ENCODE measurements around the gene CA5A.

CA5A gene

DNA sequence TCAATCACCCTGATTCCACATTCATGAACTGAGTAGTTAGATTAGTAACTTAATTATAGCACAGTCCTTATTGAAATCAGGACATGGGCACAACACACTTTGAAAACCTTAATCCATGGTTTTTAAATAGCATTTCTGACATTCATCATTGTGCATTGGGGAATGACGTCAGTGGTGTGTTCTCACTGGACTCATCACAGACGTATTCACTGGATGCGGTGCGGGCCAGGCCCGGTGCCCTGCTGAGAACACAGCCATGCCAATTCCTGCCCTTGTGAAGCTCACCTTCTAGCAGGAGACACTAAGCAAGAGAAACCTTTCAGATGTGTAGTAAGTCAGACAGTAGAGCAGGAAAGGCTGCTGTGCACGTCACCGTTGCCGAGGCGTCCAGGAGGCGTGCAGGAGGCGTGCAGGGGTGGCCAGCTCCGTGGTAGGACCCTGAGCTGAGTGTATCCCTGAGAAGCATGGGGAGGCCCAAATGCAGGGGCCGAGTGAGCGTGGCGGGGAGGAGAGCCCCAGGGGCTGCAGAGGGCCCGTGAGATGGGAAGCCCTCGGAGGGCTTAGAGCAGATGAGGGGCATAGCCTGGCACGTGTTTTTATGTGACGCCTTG lies 27.8 kb upstream of the CA5A start:
- DNase-seq (ENCODE audit: low read depth in 4 of 4, low spot score in 1 of 4), result no peak

- peak in 3 of 4 experiments; percentile 49 to 71 (median 53) for DNase-seq (ENCODE audit: low read depth in 4 of 4, low spot score in 1 of 4)
Observed at GRCh38 chr16:87963400-87963799, 27.1 kb upstream of the CA5A start.

DNA sequence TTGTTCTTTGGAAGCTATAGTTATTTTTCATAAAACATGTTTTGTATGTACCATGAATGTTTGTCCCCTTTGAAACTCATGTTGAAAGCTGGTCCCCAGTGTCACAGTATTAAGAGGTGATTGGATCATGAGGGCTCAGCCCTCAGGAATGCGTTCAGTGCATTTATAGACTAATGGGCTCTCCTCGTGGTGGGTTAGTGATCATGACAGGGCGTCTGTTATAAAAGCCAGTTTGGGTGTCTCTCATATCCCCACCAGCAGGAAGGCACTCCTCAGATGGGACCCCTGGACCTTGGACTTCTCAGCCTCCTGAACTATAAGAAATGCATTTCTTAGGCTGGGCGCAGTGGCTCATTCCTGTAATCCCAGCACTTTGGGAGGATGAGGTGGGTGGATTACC lies 25.3 kb upstream of the CA5A start:
- no peak for DNase-seq (ENCODE audit: low read depth in 4 of 4, low spot score in 1 of 4)

- no peak for DNase-seq (ENCODE audit: low read depth in 4 of 4, low spot score in 1 of 4)
Observed at GRCh38 chr16:87960852-87961251, 24.5 kb upstream of the CA5A start.

GRCh38 chr16:87960296-87960695 lies 24.0 kb upstream of the CA5A start:
- DNase-seq (ENCODE audit: low read depth in 4 of 4, low spot score in 1 of 4), result no peak

DNA sequence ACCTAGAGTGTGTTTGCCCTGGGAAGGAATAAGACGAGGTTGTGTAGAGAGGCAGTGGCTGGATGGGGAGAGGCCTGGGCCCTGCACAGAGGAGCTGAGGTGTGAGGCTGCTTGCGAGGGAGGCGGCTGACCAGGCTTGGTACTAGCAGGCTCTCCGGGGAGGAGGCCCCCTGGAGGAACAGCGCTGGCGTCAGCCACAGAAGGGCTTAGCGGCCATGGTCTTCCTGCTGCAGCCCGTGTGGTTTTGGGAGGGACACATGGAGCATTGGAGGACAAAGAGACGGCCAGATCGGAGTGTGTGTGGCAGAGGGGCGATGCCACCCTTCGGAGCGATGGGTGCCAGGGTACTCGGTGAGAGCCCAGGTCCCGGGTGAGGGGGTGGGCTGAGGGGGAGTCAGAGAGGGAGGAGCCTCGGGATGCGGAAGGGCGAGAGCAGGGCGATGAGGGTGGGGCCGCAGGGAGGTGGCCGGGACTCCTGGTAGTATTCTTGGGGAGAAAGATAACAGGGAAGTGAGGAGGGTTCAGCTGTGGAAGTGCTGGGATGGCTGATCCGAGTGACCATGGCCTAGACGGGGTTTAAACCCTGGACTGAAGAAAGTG lies 23.2 kb upstream of the CA5A start:
- DNase-seq (ENCODE audit: low read depth in 4 of 4, low spot score in 1 of 4), result no peak

- no peak for DNase-seq (ENCODE audit: low read depth in 4 of 4, low spot score in 1 of 4)
Observed at GRCh38 chr16:87958632-87959031, 22.3 kb upstream of the CA5A start.

GRCh38 chr16:87957296-87958094 lies 21.2 kb upstream of the CA5A start:
- DNase-seq (ENCODE audit: low read depth in 4 of 4, low spot score in 1 of 4), result no peak

DNA sequence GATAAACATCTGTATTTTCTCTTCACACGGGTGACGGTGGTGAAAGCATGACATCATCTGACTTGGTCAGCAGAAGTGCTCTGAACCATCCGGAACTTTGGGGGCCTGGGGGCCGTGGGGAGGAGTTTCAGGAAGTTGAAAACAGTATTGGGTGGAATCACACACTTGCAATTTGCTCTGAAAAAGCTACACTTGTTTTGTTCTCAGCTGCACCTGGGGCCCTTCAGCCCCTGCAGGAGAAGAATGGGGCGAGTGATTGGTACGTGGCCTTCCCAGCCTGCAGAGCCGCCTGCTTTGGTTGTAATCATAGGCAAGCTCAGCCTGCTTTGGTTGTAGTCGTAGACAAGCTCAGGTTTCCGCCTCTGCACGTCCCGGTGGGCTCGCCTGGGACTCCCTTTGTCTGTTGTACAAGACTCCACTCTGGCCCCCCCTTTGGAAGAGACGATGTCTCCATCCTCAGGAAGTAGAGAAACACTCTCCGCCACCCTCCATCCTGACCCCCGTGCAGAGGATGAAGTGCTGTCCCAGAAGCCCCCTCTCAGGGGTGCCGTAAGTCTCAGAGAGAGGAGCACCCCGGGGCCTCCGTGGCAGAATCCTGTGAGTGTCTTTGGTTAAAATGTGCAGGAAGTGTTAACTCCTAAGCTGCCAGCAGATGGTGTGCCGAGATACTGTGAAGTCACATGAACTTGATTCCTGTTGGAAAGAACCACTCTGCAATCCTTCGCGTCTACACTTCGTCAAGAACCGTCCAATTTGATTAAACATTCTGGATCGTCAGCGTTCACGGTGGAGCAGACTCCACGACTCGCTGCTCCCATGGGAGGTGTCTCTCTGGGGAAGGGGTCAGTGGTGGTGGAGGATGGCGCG lies 20.3 kb upstream of the CA5A start:
- peak in 3 of 4 experiments; percentile 39 to 65 (median 59) for DNase-seq (ENCODE audit: low read depth in 4 of 4, low spot score in 1 of 4)

DNA sequence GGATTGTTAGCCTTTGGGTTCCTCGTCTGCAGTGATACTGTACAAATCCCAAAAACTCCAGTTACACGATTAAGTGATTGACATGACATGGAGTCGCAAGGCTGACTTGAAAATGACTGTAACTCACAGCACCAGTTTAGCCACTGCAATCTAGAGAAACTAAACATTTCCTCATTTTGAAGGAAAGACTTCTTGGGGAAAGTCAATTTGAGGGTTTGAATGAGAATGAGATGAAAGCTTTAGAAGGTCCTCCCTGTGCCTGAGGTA lies 19.7 kb upstream of the CA5A start:
- DNase-seq (ENCODE audit: low read depth in 4 of 4, low spot score in 1 of 4), result no peak

GRCh38 chr16:87955302-87956097 lies 19.2 kb upstream of the CA5A start:
- DNase-seq (ENCODE audit: low read depth in 4 of 4, low spot score in 1 of 4), result no peak

DNA sequence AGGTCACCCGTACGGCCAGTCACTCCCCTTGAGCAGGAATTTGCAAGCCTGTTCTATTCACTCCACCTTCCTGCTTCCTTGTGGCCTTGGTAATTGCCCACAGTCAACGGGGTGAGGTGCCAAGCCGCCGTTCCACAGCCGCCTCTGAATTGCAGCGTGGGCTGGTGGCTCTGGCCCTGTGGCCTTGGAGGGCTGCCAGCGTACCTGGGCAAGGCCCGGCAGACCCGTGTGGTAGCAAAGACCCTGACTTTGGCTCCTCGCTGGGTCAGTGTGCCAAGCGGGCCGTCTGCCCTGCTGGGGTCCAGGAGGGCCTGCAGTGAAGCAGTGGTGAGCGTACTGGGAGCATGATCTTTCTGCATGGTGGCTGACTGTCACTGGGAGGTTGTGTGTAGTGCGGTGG lies 18.5 kb upstream of the CA5A start:
- no peak for DNase-seq (ENCODE audit: low read depth in 4 of 4, low spot score in 1 of 4)

DNA sequence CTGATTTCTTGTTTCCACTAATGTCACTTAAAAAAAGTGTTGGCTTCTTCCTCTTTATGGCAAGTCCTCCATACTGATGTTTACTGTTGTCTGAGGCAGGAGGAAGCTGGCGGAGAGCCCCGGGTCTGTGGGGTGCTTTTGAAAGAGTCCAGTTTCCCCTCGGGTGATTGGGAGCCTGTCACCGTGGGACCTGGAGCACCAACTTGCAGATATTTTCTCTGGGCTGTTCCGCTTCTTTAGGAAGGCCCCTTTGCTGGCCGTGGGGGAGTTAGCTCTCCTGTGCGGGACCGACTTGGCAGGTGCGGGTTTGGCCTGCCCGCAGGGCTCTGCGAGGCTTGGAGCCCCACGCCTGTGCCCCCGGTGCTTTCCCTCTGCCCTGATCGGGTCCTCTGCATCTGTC lies 18.0 kb upstream of the CA5A start:
- DNase-seq (ENCODE audit: low read depth in 4 of 4, low spot score in 1 of 4), result no peak

DNA sequence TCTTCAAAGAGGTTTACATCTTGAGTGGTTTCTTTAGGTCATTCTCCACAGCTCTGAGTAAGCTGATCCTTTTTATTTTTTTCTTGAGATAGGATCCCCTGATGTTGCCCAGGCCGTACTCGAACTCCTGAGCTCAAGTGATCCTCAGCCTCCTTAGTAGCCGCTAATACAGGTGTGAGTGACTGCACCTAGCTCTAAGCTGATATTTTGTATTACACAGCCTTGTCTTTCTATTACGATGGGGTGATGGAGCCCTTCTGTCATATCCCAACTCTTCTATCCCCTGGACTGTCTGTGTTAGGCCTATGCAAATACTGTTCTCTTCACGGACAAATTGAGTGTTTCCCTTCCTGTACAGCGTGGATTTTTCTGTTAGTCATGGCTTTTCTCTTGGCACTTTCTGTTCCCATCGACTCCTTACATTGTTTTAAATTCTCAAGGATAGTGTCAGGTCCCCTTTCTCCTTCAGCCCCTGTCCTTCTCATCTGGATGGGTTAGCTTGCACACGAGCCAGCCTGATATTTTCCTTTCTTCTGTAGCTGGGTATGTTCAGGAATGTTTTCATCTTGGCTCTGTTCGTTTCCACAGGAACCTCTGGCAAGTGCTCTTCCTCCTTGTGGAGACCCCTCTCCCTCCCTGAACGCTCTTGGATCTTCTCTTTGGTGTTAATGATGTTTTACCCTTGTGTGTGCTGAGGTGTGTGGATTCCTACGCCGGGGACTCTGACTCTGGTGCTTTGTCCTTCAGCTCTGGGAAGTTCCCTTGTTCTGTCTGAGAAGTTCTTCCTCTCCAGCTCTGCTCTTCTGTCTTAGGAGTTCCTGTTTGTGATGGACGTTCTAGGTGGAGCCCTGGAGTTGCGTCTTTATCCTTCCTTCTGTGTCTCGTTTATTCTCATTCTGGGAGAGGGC lies 17.2 kb upstream of the CA5A start:
- no peak for DNase-seq (ENCODE audit: low read depth in 4 of 4, low spot score in 1 of 4)

DNA sequence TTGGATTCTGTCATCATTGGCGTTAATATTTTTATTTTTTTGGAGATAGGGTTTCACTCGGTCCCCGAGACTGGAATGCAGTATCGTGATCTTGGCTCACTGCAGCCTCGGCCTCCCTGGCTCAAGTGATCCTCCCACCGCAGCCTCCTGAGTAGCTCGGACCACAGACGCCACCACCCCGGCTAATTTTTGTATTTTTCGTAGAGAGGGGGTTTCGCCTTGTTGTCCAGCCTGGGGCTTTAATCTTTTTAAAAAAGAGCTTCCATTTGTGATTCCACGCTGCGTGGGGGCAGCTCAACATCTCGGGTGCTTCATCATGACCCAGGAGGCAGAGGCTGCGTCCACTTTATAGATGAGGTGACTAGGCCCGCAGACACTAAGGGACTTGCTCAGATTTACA lies 16.4 kb upstream of the CA5A start:
- no peak for DNase-seq (ENCODE audit: low read depth in 4 of 4, low spot score in 1 of 4)

DNA sequence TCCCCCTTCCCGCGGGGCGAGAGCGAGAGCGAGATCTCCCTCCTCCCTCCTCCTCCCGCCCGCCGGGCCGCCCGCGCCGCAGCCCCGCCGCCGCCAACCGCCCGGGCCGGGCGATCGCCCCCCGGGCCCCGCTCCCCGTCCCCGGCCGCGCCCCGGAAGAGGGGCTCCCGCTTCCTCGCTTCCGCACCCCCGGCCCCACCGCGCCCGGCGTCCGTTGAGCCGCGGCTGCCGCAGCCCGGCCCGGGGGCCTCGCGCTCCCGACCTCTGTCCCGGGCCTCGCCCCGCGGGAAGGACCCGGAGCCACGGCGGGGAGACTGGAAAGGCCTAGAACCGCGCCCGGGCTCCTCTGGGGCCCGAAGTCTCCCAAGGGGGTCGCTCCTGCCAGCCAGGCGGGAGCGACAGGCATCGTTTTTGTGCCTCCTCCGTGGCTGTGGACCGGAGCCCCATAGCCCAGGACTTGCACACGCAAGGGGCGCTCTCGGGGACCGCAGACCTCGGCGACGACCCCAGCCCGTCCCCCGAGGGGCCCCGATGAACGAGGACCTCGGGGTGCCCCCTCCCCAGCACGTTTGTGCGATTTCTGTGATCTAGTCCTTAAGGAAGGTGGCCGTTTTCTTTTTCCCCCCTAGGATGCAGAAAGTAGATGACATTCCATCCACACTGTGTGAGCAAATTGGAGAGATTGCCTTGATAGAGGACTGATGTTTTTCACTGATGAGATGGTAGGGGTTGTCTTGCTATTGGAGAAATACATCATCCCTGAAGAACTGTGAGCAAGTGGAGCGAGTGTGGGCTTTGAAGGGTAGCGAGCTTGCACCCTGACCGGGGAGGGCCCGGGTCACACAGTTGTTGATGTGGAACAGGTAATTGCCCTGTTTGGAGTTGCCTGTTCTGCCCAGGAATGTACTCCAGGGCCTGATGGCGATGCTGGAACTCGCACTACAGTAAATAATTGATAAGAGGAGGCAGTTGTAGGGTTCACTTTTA lies 15.5 kb upstream of the CA5A start:
- peak in 1 of 4 experiments; percentile 25 for DNase-seq (ENCODE audit: low read depth in 4 of 4, low spot score in 1 of 4)

DNA sequence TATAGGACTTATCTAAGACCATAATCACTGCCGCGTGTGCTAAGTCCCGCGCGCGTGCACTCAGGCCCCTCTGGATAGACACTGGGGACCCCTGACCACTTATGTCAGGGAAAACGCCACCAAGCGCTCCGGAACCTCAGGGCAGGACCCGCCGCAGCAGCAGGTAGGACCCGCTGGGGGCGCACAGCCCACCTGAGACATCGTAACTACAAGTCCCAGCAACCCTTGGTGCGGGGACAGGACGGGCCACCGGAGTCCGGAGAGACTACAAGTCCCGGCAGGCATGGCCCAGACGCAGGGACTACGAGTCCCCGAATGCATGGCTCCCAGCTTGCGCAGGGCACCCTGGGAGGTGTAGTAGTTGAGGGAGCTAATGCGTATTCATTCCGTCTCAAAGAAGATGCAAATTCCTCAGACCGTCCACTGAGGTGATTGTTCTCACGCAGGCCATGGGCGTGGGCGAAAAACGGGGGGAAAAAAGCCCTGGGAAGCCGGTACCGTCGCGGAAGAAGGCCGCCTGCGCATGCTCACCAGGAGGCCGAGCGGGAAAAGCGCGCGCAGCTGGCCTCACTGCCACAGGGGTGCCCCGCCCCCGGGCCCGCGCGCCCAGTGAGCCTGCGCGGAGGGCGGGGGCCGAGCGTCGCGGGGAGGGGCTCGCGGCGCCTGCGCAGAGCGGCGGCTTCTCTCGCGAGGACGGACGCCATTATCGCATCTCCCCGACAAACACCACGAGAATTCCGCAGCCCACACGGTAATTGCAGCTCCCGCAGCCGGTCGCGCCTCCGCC lies 14.6 kb upstream of the CA5A start, which contains the start of gene BANP:
Gene BANP (plus strand): TSS at position 670 of the 787 bp plus-strand sequence. CDS start 23,682 bp downstream, outside the sequence.
- peak; percentile 85 to 96 (median 92) for DNase-seq (ENCODE audit: low read depth in 4 of 4, low spot score in 1 of 4)
